A549 (cell line): ENCODE results near the gene FKBP2.

Source experiments
- CTCF ChIP-seq: fragments of >200 bp; sonication (Bioruptor Twin); formaldehyde crosslinking; IDR thresholded peaks from 3 replicates; pipeline ENCODE4 v1.5.1; 2016
- EHMT2 ChIP-seq: fragments of 200-600 bp; sonication (generic); IDR thresholded peaks from 2 replicates; pipeline ENCODE4 v1.6.1; 2016; ENCODE audit warnings: antibody characterized with exemption, low read depth, mild to moderate bottlenecking, moderate library complexity
- EP300 ChIP-seq, 2 experiments: fragments of >200 bp; sonication (Bioruptor Twin); formaldehyde crosslinking; IDR thresholded peaks; 2 replicates in 1 of 2; 3 replicates in 1 of 2; pipeline ENCODE4 v1.6.1; 2016 to 2017
- POLR2A ChIP-seq: IDR thresholded peaks from 2 replicates; pipeline ENCODE4 v1.6.1; 2012; ENCODE audit warnings: mild to moderate bottlenecking, low read length
- RAD21 ChIP-seq, 2 experiments: fragments of >200 bp in 1 of 2; sonication (Bioruptor Twin) in 1 of 2; formaldehyde crosslinking in 1 of 2; IDR thresholded peaks in 1 of 2; conservative IDR thresholded peaks in 1 of 2; 2 replicates in 1 of 2; 3 replicates in 1 of 2; pipeline ENCODE4 v1.6.1; 2012 to 2018; ENCODE audit warnings: inconsistent platforms in 1 of 2

- TF ChIP-seq CTCF, result no peak
- no peak for TF ChIP-seq RAD21 (conservative IDR thresholded peaks at IDR 0.05 in 1 of 2, IDR thresholded peaks at IDR 0.05 in 1 of 2)
- no peak for TF ChIP-seq EHMT2
- TF ChIP-seq POLR2A, result peak; percentile 49
- TF ChIP-seq EP300 (IDR thresholded peaks at IDR 0.05), result no peak
These were observed 838 bp downstream of the FKBP2 start for GRCh38 chr11:64241491-64242374.
